Testis (tissue), 3 donors: ENCODE results near the gene PLEKHA8. TPM values are rescaled to one million over a fixed set of nuclear protein-coding genes. Genes with fewer than 3 reads are reported as not detected.

Experiments
- DNase-seq: peaks from one replicate; pipeline ENCODE4 v3.0.0-alpha.2; 2019
- H3K27ac ChIP-seq, 2 donors: fragments of 200-600 bp; sonication (generic); one replicate each; pipeline ENCODE4 v1.5.1; 2019
- H3K27me3 ChIP-seq: fragments of 200-600 bp; sonication (generic); one replicate; pipeline ENCODE4 v1.5.1; 2019
- H3K36me3 ChIP-seq: fragments of 200-600 bp; sonication (generic); one replicate; pipeline ENCODE4 v1.5.1; 2017; ENCODE audit warnings: low read depth; ENCODE audit errors: missing control alignments
- H3K4me1 ChIP-seq: fragments of 200-600 bp; sonication (generic); one replicate; pipeline ENCODE4 v1.5.1; 2019
- H3K4me3 ChIP-seq, 2 donors: fragments of 200-600 bp; sonication (generic); one replicate each; pipeline ENCODE4 v1.5.1; 2017 to 2019
- H3K9me3 ChIP-seq: fragments of 200-600 bp; sonication (generic); one replicate; pipeline ENCODE4 v1.5.1; 2017
- CTCF ChIP-seq, 3 experiments: fragments of 450-650 bp in 2 of 3; fragments of 200-600 bp in 1 of 3; sonication (generic) in 1 of 3; IDR thresholded peaks; one replicate each; pipeline ENCODE4 v1.5.1; 2016 to 2019; ENCODE audit warnings: antibody characterized with exemption in 3 of 3, mild to moderate bottlenecking in 2 of 3, moderate library complexity in 1 of 3
- POLR2A ChIP-seq: fragments of 450-650 bp; IDR thresholded peaks from one replicate; pipeline ENCODE4 v1.6.1; 2017; ENCODE audit warnings: antibody characterized with exemption, mild to moderate bottlenecking, moderate library complexity
- WGBS, 2 donors: methylation state at CpG; one replicate each; pipeline ENCODE4 v1.1.5; 2018; 5-methylcytosine and 5-hydroxymethylcytosine counted together
- intact Hi-C: fragments of 100-400 bp; cut with DNase I; formaldehyde crosslinking; loops from one replicate; pipeline ENCODE4 v1.15.1; 2023; ENCODE audit warnings: low total_unique reads
- polyA plus RNA-seq: library from polyadenylated mRNA; stranded (reverse); fragments of 350-450 nt; fragmentation: Illumina TruSeq; extraction: RNeasy Lipid Tissue Mini Kit (QIAGEN cat#74804); gene quantifications from one replicate; pipeline ENCODE4 v1.2.3, GENCODE V29; 2014; ENCODE audit warnings: low read depth, low replicate concordance; ENCODE audit not compliant: insufficient read depth
- total RNA-seq, 2 donors: library from RNA; depleted of rRNA; stranded (reverse); fragments of >200 nt; gene quantifications; one replicate each; pipeline ENCODE4 v1.2.3, GENCODE V29; 2016

PLEKHA8 gene
- total and polyA plus RNA-seq, 3 donors from 2014 or later, result 7.1 to 14.5 (median 11.0) TPM

- TF ChIP-seq POLR2A (no peak), CTCF (IDR thresholded peaks at IDR 0.05) (no peak)
- DNase-seq, result no peak
- Histone ChIP-seq H3K4me3 (no peak overlapping the region), H3K27ac (no peak overlapping the region), H3K27me3 (no peaks in the 10 kb centered on the region), H3K36me3 (no peaks in the 10 kb centered on the region), H3K4me1 (no peaks in the 10 kb centered on the region), H3K9me3 (no peaks in the 10 kb centered on the region)
- WGBS, 2 donors, result 94 to 96% methylated on average over 12 of the region's 12 CpGs
- intact Hi-C loops, result no loop called here
Measured at GRCh38 chr7:30166155-30166840, 138.1 kb downstream of the PLEKHA8 start.

GRCh38 chr7:30166841-30167235 lies 138.6 kb downstream of the PLEKHA8 start:
- 89 to 90% methylated on average over 5 of the region's 5 CpGs for WGBS, 2 donors
- no peak for DNase-seq
- intact Hi-C loops, result no loop called here
- TF ChIP-seq POLR2A (no peak), CTCF (IDR thresholded peaks at IDR 0.05) (no peak)
- no peaks in the 10 kb centered on the region for H3K36me3 ChIP-seq
- no peaks in the 10 kb centered on the region for H3K27me3 ChIP-seq
- no peaks in the 10 kb centered on the region for H3K4me1 ChIP-seq
- no peak overlapping the region for H3K27ac ChIP-seq
- no peaks in the 10 kb centered on the region for H3K9me3 ChIP-seq
- H3K4me3 ChIP-seq, result no peak overlapping the region

GRCh38 chr7:30167901-30168300 lies 139.7 kb downstream of the PLEKHA8 start:
- Histone ChIP-seq H3K9me3 (no peaks in the 10 kb centered on the region), H3K4me1 (peaks cover 4% of the 10 kb centered on the region), H3K36me3 (no peaks in the 10 kb centered on the region), H3K27ac (no peak overlapping the region), H3K27me3 (no peaks in the 10 kb centered on the region), H3K4me3 (no peak overlapping the region)
- 89 to 91% methylated on average over 6 of the region's 6 CpGs for WGBS, 2 donors
- no peak for DNase-seq
- TF ChIP-seq POLR2A, result no peak
- TF ChIP-seq CTCF (IDR thresholded peaks at IDR 0.05), result no peak
- intact Hi-C loops, result no loop called here

GRCh38 chr7:30168835-30169573 lies 140.8 kb downstream of the PLEKHA8 start:
- Histone ChIP-seq H3K4me3 (no peak overlapping the region), H3K36me3 (no peaks in the 10 kb centered on the region), H3K9me3 (no peaks in the 10 kb centered on the region), H3K27me3 (no peaks in the 10 kb centered on the region), H3K27ac (no peak overlapping the region), H3K4me1 (peaks cover 12% of the 10 kb centered on the region)
- TF ChIP-seq CTCF (IDR thresholded peaks at IDR 0.05) (no peak), POLR2A (no peak)
- 67 to 69% methylated on average over 16 of the region's 16 CpGs for whole genome bisulfite sequencing, 2 donors
- intact Hi-C loops, result no loop called here
- DNase-seq, result no peak
